Trophoblast cell (in vitro differentiated cells and primary cell): ENCODE data around the gene PML.
A peak's percentile ranks its signal among the peaks of the same experiment; 100 is the strongest.

Experiments used
- DNase-seq, 2 donors: peaks; one replicate each; pipeline ENCODE4 v3.0.0-alpha.2; 2016
- H2AFZ ChIP-seq: 2 replicates; pipeline ENCODE4 v1.6.1; 2013; ENCODE audit warnings: low read length, moderate library complexity, mild to moderate bottlenecking; ENCODE audit not compliant: insufficient read depth, poor library complexity
- H2AK5ac ChIP-seq: 2 replicates; pipeline ENCODE4 v1.6.1; 2013; ENCODE audit warnings: mild to moderate bottlenecking, low read length
- H2BK120ac ChIP-seq: 2 replicates; pipeline ENCODE4 v1.6.1; 2013; ENCODE audit warnings: low read length, mild to moderate bottlenecking, moderate library complexity; ENCODE audit not compliant: insufficient read depth, poor library complexity
- H2BK12ac ChIP-seq: 2 replicates; pipeline ENCODE4 v1.6.1; 2013; ENCODE audit warnings: mild to moderate bottlenecking, low read length, moderate library complexity
- H2BK5ac ChIP-seq: 2 replicates; pipeline ENCODE4 v1.6.1; 2013; ENCODE audit warnings: low read length, low read depth, moderate library complexity, mild to moderate bottlenecking; ENCODE audit not compliant: poor library complexity
- H3K14ac ChIP-seq: 2 replicates; pipeline ENCODE4 v1.6.1; 2013; ENCODE audit warnings: mild to moderate bottlenecking, low read length
- H3K18ac ChIP-seq: 2 replicates; pipeline ENCODE4 v1.6.1; 2013; ENCODE audit warnings: mild to moderate bottlenecking, low read length
- H3K23ac ChIP-seq: 2 replicates; pipeline ENCODE4 v1.6.1; 2013; ENCODE audit warnings: low read length
- H3K27ac ChIP-seq: 2 replicates; pipeline ENCODE4 v1.5.1; 2013; ENCODE audit warnings: low read depth, mild to moderate bottlenecking, inconsistent platforms, low read length, moderate library complexity
- H3K27me3 ChIP-seq: 2 replicates; pipeline ENCODE4 v1.6.1; 2013; ENCODE audit warnings: inconsistent platforms, mild to moderate bottlenecking, low read length, moderate library complexity; ENCODE audit not compliant: insufficient read depth
- H3K36me3 ChIP-seq, 2 experiments: 1 replicate in 1 of 2; 2 replicates in 1 of 2; pipeline ENCODE4 v1.6.1; 2013; ENCODE audit warnings: low read length in 2 of 2, mild to moderate bottlenecking in 2 of 2, moderate library complexity in 1 of 2; ENCODE audit not compliant: insufficient read depth in 2 of 2, control insufficient read depth in 1 of 2
- H3K4ac ChIP-seq: 2 replicates; pipeline ENCODE4 v1.6.1; 2013; ENCODE audit warnings: low read depth, mild to moderate bottlenecking, low read length, moderate library complexity
- H3K4me1 ChIP-seq, 2 experiments: 1 replicate in 1 of 2; 2 replicates in 1 of 2; pipeline ENCODE4 v1.6.1; 2013; ENCODE audit warnings: low read length in 2 of 2, mild to moderate bottlenecking in 2 of 2, moderate library complexity in 1 of 2; ENCODE audit not compliant: insufficient read depth in 2 of 2, control insufficient read depth in 1 of 2
- H3K4me2 ChIP-seq: 2 replicates; pipeline ENCODE4 v1.6.1; 2013; ENCODE audit warnings: inconsistent platforms, mild to moderate bottlenecking, low read length, moderate library complexity
- H3K4me3 ChIP-seq: 2 replicates; pipeline ENCODE4 v1.5.1; 2013; ENCODE audit warnings: mild to moderate bottlenecking, low read depth, low read length, inconsistent platforms
- H3K79me1 ChIP-seq: one replicate; pipeline ENCODE4 v1.6.1; 2013; ENCODE audit warnings: low read length
- H3K79me2 ChIP-seq: 2 replicates; pipeline ENCODE4 v1.6.1; 2013; ENCODE audit warnings: low read length, mild to moderate bottlenecking; ENCODE audit not compliant: control insufficient read depth, insufficient read depth, poor library complexity
- H3K9ac ChIP-seq: 2 replicates; pipeline ENCODE4 v1.6.1; 2013; ENCODE audit warnings: mild to moderate bottlenecking, low read length
- H3K9me3 ChIP-seq: 2 replicates; pipeline ENCODE4 v1.6.1; 2013; ENCODE audit warnings: low read depth, mild to moderate bottlenecking, control low read depth, inconsistent platforms, low read length; ENCODE audit not compliant: insufficient read depth
- H4K12ac ChIP-seq: 2 replicates; pipeline ENCODE4 v1.6.1; 2013; ENCODE audit warnings: low read depth, mild to moderate bottlenecking, low read length, moderate library complexity
- H4K8ac ChIP-seq: 2 replicates; pipeline ENCODE4 v1.6.1; 2013; ENCODE audit warnings: low read depth, mild to moderate bottlenecking, low read length, moderate library complexity
- H4K91ac ChIP-seq: one replicate; pipeline ENCODE4 v1.6.1; 2013; ENCODE audit warnings: low read depth, mild to moderate bottlenecking, low read length, moderate library complexity
- WGBS: extraction: QIAGEN DNeasy Blood & Tissue Kit; methylation state at CpG from one replicate; pipeline ENCODE4 v1.1.7; 2013; ENCODE audit warnings: missing lambda C conversion rate; ENCODE audit not compliant: insufficient read length, insufficient coverage; ENCODE audit errors: extremely low coverage; 5-methylcytosine and 5-hydroxymethylcytosine counted together

PML gene

GRCh38 chr15:73955861-73956742 is 38.4 kb upstream of the PML start:
- Histone ChIP-seq H3K23ac (no peak overlapping the region), H4K91ac (no peak overlapping the region), H3K4ac (no peak overlapping the region), H3K27ac (no peak overlapping the region), H3K27me3 (no peaks in the 10 kb centered on the region), H3K36me3 (no peaks in the 10 kb centered on the region), H3K4me1 (peaks cover 7 to 8% of the 10 kb centered on the region in 2 experiments), H3K79me1 (peaks cover 7% of the 10 kb centered on the region), H3K18ac (no peak overlapping the region), H2BK120ac (no peak overlapping the region), H3K14ac (no peak overlapping the region), H4K8ac (no peak overlapping the region), H3K9ac (no peak overlapping the region), H2BK5ac (no peak overlapping the region), H4K12ac (no peak overlapping the region), H2AK5ac (no peak overlapping the region), H3K9me3 (peaks cover 2% of the 10 kb centered on the region), H2BK12ac (no peak overlapping the region), H2AFZ (no peak overlapping the region), H3K79me2 (no peaks in the 10 kb centered on the region), H3K4me2 (no peak overlapping the region), H3K4me3 (no peak overlapping the region)
- no peak for DNase-seq
- WGBS: no CpG with 5 or more reads among the region's 12 CpGs

- WGBS: no CpG with 5 or more reads among the region's 9 CpGs
These were observed 37.8 kb upstream of the PML start for GRCh38 chr15:73956743-73957135.

GRCh38 chr15:73957276-73957675 is 37.2 kb upstream of the PML start:
- no peak for DNase-seq
- Histone ChIP-seq H4K12ac (no peak overlapping the region), H4K8ac (no peak overlapping the region), H2BK5ac (no peak overlapping the region), H3K27me3 (no peaks in the 10 kb centered on the region), H3K4me3 (no peak overlapping the region), H2AK5ac (no peak overlapping the region), H2AFZ (no peak overlapping the region), H3K18ac (no peak overlapping the region), H3K4ac (no peak overlapping the region), H3K14ac (no peak overlapping the region), H3K23ac (no peak overlapping the region), H3K9ac (no peak overlapping the region), H3K9me3 (peaks cover 2% of the 10 kb centered on the region), H3K27ac (no peak overlapping the region), H3K4me2 (no peak overlapping the region), H2BK12ac (no peak overlapping the region), H3K36me3 (no peaks in the 10 kb centered on the region), H4K91ac (no peak overlapping the region), H3K79me1 (no peaks in the 10 kb centered on the region), H3K4me1 (peaks cover 0 to under 1% of the 10 kb centered on the region in 2 experiments), H3K79me2 (no peaks in the 10 kb centered on the region), H2BK120ac (no peak overlapping the region)
- WGBS: no CpG with 5 or more reads among the region's 8 CpGs

More at GRCh38 chr15:73956743-73957135, 37.8 kb upstream of the PML start:
- Histone ChIP-seq H3K79me1 (peaks cover 3% of the 10 kb centered on the region), H2AFZ (no peak overlapping the region), H3K79me2 (no peaks in the 10 kb centered on the region), H3K4me2 (no peak overlapping the region), H3K36me3 (no peaks in the 10 kb centered on the region), H3K9me3 (peaks cover 2% of the 10 kb centered on the region), H2BK120ac (no peak overlapping the region), H4K8ac (no peak overlapping the region), H3K27ac (no peak overlapping the region), H3K4me3 (no peak overlapping the region), H3K9ac (peak overlapping the region; percentile 18), H3K4me1 (peaks cover 3 to 5% of the 10 kb centered on the region in 2 experiments), H3K14ac (no peak overlapping the region), H3K18ac (no peak overlapping the region), H2BK5ac (no peak overlapping the region), H3K4ac (no peak overlapping the region), H2BK12ac (no peak overlapping the region), H3K23ac (no peak overlapping the region), H2AK5ac (no peak overlapping the region), H4K12ac (no peak overlapping the region), H4K91ac (no peak overlapping the region), H3K27me3 (no peaks in the 10 kb centered on the region)
- DNase-seq: no peak

- H3K4me1 ChIP-seq: no peaks in the 10 kb centered on the region
- H4K8ac ChIP-seq: no peak overlapping the region
- no peak overlapping the region for H3K27ac ChIP-seq
- no peak for DNase-seq
- H3K79me2 ChIP-seq: no peaks in the 10 kb centered on the region
- H4K12ac ChIP-seq: no peak overlapping the region
- no peak overlapping the region for H2BK120ac ChIP-seq
- H3K14ac ChIP-seq: no peak overlapping the region
- no peak overlapping the region for H2BK12ac ChIP-seq
- no peak overlapping the region for H3K4me2 ChIP-seq
- H4K91ac ChIP-seq: no peak overlapping the region
- no peak overlapping the region for H3K18ac ChIP-seq
- no peaks in the 10 kb centered on the region for H3K27me3 ChIP-seq
- H2AK5ac ChIP-seq: no peak overlapping the region
- H3K4me3 ChIP-seq: no peak overlapping the region
- no peak overlapping the region for H2AFZ ChIP-seq
- no peak overlapping the region for H2BK5ac ChIP-seq
- no CpG with 5 or more reads among the region's 2 CpGs for WGBS
- no peak overlapping the region for H3K9ac ChIP-seq
- no peaks in the 10 kb centered on the region for H3K79me1 ChIP-seq
- H3K4ac ChIP-seq: no peak overlapping the region
- H3K23ac ChIP-seq: no peak overlapping the region
- no peaks in the 10 kb centered on the region for H3K36me3 ChIP-seq
- H3K9me3 ChIP-seq: peaks cover 2% of the 10 kb centered on the region
These were observed 36.7 kb upstream of the PML start for GRCh38 chr15:73957785-73958184.
